ENCODE results near the gene TMEM82.

DNA sequence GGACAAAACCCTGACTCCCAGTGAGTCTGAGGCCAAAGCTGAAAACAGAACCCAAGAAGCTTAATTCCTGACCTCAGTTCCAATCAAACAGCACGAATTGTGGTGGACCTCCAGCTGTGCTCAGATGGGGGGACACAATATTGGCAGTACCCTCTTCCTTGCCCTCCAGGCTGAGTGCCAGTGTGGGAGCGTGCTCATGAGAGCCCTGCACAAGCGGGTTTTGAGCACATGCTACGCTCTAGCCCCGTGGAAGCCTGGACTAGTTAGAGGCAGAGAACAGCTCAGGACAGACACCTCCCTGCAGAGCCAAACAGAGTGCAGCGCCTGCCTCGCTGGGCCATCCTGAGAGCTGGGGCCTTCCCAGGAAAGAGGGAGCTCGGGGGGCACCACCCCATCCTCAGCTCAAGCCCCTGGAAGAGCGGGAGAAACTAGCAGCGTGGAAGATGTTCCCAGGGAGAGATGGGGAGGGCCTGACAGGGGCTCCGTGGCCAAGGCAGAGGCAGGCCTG lies 9.0 kb upstream of the TMEM82 start:
- TF ChIP-seq, protein P1, sequence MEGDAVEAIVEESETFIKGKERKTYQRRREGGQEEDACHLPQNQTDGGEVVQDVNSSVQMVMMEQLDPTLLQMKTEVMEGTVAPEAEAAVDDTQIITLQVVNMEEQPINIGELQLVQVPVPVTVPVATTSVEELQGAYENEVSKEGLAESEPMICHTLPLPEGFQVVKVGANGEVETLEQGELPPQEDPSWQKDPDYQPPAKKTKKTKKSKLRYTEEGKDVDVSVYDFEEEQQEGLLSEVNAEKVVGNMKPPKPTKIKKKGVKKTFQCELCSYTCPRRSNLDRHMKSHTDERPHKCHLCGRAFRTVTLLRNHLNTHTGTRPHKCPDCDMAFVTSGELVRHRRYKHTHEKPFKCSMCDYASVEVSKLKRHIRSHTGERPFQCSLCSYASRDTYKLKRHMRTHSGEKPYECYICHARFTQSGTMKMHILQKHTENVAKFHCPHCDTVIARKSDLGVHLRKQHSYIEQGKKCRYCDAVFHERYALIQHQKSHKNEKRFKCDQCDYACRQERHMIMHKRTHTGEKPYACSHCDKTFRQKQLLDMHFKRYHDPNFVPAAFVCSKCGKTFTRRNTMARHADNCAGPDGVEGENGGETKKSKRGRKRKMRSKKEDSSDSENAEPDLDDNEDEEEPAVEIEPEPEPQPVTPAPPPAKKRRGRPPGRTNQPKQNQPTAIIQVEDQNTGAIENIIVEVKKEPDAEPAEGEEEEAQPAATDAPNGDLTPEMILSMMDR (IDR thresholded peaks at IDR 0.05) = no peak
- no peak for TF ChIP-seq POLR2A (IDR thresholded peaks at IDR 0.05)

Measured in esophagus squamous epithelium (tissue), 4 donors.